Measurements from ENCODE around the gene FBXO46. TPM values are rescaled to one million over a fixed set of nuclear protein-coding genes. Genes with fewer than 3 reads are reported as not detected.
A peak's percentile ranks its signal among the peaks of the same experiment; 100 is the strongest.

Gene FBXO46
- total and polyA plus RNA-seq, 2 of the 13 experiments (the other 11 are each of a cell fraction or from before 2014, with no cell fraction given) = 6.2 to 6.4 TPM

- TF ChIP-seq, protein P1, sequence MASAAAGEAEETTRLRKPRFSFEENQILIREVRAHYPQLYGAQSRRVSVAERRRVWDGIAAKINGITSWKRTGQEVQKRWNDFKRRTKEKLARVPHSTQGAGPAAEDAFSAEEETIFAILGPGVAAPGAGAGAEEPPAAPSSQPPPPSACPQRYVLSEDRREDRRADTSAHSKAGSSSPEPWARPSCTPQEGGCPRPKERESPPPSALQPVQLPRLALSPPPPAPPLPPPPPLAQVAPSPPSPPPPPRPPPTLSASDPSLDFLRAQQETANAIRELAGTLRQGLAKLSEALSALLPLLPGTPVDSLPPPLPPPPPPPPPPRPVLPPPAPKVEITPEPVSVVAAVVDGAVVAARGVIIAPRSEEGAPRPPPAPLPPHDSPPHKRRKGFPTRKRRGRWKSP (CRISPR knock-in tag; IDR thresholded peaks at IDR 0.05) = peak; percentile 51; the same call in 1 of the 2 replicates
- TF ChIP-seq KDM5A (IDR thresholded peaks at IDR 0.05; ENCODE audit: borderline replicate concordance, low read length) (no peak; the same call in 1 of the 2 replicates), SP5 (CRISPR knock-in tag; IDR thresholded peaks at IDR 0.05; ENCODE audit: borderline replicate concordance, low read depth) (peak; percentile 22; the same call in 1 of the 2 replicates), MYC (CRISPR knock-in tag; IDR thresholded peaks at IDR 0.05; ENCODE audit: borderline replicate concordance) (peak; percentile 63; the same call in 1 of the 2 replicates), TGIF2 (CRISPR knock-in tag; IDR thresholded peaks at IDR 0.05) (no peak), GATA4 (IDR thresholded peaks at IDR 0.05; ENCODE audit: borderline replicate concordance, low read depth) (peak; percentile 47; the same call in 1 of the 2 replicates), ZNF609 (CRISPR knock-in tag; IDR thresholded peaks at IDR 0.05; ENCODE audit: borderline replicate concordance) (no peak), ISL2 (CRISPR knock-in tag; IDR thresholded peaks at IDR 0.05) (peak; percentile 39), RCOR2 (CRISPR knock-in tag; IDR thresholded peaks at IDR 0.05) (no peak), ZNF589 (CRISPR knock-in tag; conservative IDR thresholded peaks at IDR 0.05) (peak; percentile 80; the same call in 1 of the 2 replicates), POLR2A (IDR thresholded peaks at IDR 0.05; ENCODE audit: insufficient read depth in 1 of 2, low read depth in 2 of 2, low read length in 2 of 2) (peak in 1 of 2 experiments; percentile 84; a peak in 2 of 4 replicates), ATF2 (CRISPR knock-in tag; IDR thresholded peaks at IDR 0.05) (0 out of 2 replicates have a peak, but pooled peaks have one; percentile 25), GABPB1 (CRISPR knock-in tag; IDR thresholded peaks at IDR 0.05) (peak; percentile 94), TMF1 (CRISPR knock-in tag; IDR thresholded peaks at IDR 0.05; ENCODE audit: low read depth) (0 out of 2 replicates have a peak, but pooled peaks have one; percentile 34), PHF21A (CRISPR knock-in tag; IDR thresholded peaks at IDR 0.05) (peak; percentile 70; the same call in 1 of the 2 replicates)
Measured at GRCh38 chr19:45730368-45731288, at the start of gene FBXO46 (continued).
